ENCODE results near the gene DIDO1.
"Not testable (repeated sequence)": the region's sequence is repeated elsewhere in the genome, so short reads cannot be mapped to it uniquely, and the experiment has no call there.

The DIDO1 gene

DNA sequence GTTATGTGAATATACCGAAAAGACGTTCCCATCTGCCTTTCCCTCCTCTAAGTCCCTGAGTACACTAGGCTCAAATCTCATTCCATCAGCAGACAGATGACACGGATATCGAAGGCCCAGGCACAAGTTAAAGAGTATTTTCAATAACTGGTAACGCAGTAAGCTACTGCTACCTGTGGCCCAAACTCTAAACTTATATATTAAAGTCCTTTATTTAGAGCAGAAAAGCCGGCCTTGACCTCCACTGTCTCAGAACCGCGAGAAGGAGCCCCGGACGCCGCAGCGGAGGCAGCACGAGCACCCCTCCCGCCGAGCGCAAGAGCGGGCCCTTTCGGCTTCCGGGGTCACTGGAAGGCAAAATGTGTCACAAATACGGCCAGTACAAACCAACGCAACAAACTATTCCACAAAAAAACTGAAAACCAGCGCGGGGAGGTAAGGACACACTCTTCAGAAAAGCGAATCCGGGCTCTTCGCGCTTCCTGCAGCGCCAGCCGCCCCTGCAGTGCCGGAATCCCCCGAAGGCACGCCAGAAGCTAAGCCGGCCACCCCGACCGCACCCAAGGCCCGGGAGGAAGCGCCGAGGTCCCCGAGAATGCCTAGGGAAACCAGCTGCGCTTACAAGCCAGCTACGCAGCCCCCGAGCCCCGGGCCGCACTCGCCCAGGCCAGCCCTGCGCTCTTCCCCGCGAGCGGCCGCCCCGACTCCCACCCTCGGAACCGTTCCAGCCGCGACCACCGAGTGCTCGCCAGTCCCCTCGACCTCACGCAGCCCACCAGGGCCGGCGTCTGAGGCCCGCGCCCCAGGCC lies 681 bp downstream of the DIDO1 start:
- peak; percentile 45 for DNase-seq

DNA sequence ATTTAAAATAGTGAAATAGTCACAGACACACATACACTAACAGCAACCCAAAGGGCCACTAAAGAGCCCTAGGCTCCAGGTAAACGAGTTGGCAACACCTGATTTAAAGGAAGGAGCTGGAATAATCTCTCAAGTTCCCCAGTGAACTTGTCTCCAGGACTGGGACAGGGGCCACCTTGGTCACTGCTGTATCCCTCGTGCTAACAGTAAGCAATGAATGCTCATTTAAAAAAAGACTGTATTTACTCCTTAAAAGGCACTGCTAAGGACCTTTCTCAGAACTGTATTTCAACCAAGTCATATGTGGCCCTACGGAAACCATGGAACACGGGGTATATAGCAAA lies 1.3 kb downstream of the DIDO1 start:
- DNase-seq: no peak

DNA sequence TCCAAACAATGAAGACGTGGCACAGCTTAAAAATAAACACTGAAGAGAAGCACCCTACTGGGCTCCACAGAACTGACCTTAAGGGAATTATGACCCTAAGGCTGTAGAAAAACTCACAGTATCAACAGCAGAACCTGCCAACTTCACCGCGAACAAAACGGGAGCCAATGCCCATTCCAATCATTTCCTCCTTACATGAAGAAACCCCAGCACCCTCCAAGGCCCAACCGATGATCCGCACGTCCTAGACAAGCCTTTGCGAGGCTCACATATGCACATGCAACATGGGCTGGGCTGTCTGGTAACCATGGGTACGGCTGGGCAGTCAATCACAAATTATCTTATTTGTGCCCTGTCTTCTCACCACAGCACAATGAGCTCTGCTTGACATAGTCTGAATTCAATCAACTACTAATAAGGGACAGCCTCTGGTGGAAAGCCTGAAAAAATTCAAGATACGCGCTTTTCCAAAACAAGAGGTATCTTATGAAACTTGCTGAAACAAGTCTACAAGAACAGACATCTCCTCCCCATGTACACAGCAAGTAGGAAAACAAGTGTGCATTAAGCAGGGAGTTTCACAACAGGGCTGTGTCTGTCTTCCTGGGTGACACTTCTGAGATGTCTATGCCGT lies 1.7 kb downstream of the DIDO1 start:
- no peak for DNase-seq

DNA sequence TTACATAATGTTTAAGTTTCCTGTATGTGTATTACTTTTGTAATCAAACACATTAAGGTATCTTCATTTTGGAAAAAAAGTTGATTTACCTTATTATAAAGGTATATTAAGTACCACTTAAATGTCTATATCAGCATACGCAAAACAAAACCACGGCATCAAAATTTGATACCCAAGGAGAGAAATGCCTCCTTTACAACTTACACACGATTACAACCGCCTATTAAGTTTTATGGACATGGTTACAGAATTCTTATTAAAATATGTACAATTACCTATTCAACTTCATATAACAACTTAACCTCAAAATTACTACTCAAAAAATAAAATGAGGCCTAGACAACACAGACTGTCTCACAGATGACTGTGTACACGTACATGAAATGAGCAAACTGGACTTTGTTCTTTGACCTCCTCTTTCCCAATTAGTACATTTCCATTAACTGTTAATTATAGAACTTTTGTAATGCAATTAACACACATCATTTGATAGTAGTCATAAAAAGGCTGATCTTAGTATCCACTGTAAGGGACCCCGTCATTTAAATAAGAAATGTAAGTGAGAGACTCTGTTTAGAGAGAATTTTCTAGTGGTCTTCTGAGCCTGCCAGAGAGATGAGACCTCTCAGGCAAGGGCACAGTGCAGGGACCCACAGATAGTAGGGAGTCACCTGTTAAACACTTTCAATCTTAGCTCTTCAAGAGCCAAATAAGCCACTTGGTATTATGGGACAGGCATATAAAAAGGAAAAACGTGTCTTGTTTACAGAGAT lies 2.5 kb downstream of the DIDO1 start:
- no peak for DNase-seq

DNA sequence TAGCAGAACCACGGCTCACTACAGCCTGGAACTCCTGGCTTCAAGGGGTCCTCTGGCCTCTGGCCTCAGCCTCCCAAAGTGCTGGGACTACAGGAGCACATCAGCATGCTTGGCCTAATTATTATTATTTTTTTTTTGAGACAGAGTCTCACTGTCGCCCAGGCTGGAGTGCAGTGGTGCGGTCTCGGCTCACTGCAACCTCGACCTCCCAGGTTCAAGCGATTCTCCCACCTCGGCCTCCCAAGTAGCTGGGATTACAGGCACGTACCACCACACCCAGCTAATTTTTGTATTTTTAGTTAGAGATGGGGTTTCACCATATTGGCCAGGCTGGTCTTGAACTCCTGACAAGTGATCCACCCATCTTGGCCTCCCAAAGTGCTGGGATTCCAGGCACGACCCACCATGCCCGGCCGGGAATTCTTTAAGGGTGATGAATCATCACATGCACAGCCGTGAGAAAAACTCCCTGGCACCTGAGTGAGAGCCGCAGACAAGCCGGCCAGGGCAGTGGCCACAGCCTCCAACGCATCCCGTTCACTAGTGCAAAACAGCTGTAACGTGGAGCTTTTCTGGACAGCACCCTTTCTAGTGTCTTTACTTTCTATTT lies 3.1 kb downstream of the DIDO1 start:
- DNase-seq: not testable (repeated sequence)

DNA sequence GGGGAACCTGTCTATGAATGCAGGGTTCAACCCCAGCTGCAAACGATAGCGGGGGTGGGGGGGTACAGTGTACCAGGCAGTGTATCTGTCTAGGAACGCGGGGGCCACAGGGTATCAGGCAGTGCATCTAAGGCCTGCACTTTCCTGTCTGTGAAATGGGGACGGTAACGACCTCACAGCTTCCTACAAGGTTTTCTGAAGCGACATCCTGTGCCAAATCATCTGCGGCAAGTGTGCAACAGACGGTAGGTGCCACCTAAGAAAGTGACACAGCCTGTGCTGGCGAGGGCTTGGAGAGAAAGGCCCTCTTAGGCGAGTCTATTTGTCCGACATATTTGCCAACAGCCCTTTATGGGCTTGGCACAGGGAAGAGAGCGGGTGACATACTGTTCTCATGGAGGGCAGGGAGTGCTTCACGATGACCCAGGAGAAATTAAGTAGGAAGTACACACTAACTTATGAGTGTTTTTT lies 3.8 kb downstream of the DIDO1 start:
- no peak for DNase-seq

DNA sequence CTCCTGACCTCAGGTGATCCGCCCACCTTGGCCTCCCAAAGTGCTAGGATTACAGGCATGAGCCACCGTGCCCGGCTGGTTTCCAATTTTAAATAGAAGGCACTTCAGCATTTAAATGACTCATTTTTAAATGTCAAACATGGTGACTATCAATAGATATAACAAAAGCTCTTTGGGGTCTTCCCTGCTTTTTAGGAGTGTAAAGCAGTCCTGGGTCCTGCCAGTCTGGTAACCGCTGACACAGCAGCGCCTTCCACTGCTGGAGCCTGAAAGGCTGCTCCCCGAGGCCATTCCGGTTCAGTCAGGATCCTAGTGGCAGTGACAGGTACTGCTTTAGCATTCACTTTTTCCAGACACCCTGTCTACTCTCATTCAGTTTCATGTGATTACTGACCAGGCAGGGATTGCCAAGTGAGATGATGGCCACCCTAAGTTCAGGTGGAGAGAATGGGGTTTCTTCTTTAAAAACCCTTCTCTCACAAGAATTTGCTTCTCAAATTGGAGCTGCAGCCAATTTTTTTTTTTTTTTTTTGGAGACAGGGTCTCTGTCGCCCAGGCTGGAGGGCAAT lies 5.1 kb downstream of the DIDO1 start:
- DNase-seq: peak; percentile 45

DNA sequence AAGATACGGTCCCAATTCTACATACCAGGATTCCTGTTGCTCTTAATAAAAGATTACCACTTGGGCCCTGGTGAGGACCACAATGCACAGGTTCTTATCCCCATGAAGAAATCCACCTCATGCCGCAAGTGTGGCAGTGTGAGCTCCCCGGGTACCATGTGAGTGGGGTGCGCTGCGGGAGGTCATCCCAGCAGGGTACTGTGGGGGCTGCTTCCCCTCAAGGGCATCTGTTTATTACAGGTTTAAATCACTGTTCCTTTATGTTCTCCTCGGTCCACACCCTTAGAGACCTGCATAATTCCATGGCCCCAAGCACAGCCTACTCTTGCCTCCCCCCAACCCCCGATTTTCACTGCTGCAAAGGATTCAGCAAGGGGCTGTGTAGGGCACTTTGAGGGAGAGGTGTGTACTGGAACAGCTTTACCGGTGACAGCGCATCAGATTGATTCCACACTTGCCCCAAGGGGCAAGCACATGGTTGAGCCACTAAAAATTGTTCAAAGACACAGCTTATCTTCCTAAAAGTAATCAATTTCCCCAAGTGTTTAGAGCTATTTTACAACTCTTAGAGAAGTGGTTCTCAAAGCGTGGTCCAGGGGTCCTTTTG lies 6.2 kb downstream of the DIDO1 start:
- no peak for DNase-seq

DNA sequence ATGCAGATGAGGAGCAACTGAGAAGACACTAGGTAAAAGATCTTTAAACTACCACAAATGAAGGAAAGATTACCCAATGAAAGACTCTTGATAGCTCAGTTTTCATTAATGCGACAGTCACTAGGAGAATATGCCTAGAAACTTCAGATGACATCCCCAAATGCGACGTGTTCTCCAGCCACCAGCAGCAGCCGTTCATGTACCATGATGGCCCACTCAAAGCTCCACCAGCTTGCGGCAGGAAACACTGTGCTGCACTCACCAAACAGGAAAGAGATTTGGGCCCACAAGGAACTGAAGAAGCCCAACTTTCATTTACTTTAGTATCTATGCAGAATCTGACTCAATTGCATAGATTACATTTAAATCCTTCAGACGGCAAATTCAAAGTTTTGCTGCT lies 7.5 kb downstream of the DIDO1 start:
- no peak for DNase-seq

DNA sequence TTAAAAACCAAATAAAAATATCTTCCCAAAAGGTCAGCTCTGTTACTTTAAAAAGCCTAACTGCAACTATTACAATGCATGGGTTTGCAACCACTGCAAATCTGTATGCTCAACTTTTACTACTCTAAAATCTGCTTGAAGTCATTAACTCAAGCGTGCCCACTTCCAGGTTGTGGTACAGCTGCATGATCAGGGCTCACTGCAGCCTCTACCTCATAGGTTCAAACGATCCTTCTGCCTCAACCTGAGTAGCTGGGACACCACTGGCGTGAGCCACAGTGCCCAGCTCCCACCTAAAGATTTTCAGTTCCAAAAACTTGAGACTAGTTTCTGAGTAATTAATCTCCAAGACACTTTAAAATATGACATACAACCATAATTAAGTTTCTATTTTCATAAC lies 8.2 kb downstream of the DIDO1 start:
- DNase-seq: no peak

DNA sequence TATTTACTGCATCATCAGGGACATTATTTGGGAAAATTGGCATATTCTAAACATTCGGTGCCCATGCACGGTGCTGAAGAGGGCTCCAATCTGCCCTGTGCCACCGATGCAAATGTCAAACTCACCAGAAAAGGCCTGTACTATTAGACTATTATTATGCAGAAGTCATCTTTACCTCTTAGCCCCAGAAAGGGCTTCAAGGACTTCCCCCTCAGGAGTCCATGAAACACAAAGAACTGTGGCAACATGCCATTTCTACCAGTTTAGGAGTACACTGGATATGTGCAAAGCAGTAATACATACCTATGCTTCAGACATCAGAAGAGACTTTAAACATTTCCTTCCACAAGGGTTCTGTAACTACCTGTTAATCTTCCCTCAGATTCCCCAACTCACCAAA lies 8.6 kb downstream of the DIDO1 start:
- no peak for DNase-seq

DNA sequence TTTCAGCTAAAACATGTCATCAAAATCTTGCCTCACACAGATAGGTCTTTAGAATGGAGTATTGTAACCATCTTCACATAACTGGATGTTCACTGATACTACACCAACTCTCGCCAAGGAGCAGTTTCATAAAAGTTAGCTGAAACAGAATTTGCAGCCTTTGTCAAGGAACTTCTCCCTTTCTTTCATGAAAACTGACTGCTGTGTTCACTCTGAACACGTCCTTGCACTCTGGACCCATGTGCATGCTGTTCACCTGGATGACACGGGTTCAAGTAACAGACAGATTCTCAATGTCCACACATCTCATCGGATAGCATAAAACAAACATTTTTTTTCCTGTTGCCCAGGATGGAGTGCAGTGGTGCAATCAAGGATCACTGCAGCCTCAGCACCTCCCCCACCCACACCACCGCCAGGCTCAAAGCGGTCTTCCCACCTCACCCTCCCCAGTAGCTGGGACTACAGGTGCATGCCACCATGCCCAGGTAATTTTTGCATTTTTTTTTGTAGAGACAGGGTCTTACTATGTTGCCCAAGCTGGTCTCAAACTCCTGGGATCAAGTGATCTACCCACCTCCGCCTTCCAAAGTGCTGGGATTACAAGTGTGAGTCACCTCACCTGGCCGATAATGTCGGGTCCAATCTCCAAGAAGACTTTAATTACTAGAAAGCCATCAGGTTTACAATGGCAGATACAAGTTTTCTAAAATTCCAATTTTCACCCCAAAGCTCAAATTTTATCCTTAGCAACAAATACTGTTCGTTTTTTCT lies 9.4 kb downstream of the DIDO1 start:
- DNase-seq: no peak

DNA sequence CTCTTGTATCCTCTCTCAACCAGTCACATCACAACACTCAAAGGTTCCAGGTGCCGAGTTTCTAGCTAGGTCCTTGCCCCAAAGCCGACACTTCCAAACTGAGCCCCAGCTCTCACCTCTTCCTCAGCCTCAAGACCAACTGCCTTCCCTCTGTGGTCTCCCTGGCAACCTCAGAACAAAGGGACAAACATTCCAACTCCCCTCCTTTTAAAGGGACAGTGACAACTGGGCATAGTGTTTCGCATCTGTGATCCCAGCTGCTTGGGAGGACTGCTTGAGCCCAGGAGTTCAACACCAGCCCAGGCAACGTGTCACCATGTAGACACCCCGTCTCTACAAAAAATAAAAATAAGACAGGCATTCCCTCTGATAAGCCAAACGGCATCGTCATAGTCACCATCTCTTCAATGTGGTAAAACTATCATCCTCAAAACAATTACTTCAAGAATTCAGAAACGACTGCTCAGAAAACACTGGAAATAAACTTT lies 11.3 kb downstream of the DIDO1 start:
- DNase-seq: peak; percentile 58

DNA sequence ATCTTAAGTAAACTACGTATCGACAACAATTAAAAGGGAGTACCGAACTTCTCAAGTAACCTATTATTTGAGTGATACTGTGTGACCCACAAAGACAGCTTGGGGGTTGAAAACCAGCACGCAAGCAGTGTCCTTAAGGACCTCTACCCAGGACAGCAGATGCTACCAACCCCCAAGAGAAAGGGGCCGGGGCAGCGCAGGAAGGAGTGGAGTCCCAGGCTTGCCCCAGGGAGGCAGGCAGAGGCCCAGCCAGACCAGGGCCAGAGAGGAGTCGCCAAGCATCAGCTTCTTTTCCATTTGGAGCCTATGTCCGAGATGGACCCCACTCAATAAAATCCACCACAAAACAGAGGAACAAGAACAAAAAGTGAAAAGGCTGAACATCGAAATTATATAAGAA lies 11.9 kb downstream of the DIDO1 start:
- DNase-seq: no peak

DNA sequence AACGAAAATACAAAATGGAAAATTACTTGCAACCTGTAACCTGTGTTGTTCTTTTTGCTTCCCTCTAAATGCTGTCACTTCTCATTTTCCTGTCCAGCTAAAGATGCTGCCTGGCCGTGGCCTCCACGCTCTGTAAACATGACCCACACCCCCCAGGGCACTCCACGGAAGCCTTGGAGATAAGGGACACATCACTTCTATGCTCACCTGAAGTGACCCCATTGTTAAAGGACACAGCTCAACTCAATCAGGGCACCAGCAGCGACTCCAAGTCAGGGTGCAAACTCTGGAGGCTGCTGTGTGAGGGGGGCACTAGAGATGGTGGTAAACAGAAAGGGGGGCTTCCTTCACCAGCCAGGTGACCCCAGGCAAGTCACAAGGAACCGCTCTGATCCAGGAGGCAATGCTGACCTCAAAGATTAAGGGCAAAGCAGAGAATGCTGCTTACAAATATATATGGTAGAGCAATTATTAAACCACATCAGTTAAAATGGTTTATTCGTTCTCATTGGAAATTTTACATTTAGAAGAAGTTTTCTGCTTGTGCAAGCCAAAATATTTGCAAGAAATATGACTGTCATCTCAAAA lies 13.2 kb downstream of the DIDO1 start:
- DNase-seq: no peak

DNA sequence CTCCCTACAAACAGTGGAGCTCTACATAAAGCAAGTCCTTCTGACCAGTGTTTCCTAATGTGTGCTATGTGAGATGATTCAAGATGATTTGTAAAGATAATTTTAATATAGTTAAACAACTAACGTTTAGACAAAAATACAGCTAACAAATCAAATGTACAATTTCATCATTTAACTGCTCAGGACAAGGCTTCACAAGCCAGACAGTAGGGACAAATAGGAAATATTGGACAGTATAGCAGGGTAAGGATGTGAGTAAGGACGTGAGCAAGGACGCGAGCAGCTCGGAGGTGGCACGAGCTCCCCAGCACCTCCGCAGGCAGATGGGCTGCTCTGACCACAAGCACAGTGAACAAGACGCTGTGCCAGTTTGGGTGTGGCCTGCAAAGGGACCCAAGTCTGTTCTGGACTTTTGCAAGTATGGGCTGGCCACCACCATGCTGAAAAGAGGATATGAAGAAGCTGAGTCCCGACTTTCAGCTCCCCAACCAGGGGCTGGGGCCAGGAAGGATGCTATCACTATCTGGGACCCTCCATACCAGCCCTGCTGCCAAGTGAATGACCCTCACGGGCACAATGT lies 14.5 kb downstream of the DIDO1 start:
- no peak for DNase-seq

DNA sequence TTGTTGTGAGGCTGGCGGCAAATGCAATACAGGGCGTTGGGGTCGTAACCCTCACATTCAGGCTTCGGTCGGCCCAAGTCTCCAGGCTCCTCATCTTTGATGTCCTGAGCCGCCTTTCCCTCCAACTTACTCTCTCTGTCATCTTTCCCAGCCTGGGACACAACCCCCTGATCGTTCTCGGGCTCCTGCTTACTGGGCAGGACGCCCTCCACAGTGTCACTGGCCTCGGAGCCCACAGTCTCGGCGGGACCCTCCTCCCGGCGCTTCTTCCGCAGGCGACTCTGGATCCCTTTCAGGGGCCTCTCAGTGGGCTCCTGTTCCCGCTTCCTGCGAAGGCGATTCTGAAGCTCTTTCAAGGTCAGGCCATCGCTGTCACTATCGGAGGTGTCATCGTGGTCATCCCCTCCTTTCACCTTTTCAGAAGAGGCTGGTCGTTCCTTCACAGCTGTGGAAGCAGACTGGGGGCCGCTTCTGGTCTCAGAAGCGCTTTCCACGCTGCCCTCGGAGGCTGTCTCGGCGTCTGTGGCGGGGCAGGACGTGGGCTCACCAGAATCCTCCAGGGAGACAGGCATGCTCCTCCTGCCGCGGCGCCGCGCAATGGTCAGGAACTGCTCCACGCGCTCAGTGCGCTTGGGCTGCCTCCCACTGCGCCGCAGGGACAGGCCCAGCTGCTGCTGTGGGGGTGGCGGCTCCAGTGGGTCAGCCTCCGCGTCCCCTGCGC lies 15.4 kb downstream of the DIDO1 start:
- DNase-seq: no peak

DNA sequence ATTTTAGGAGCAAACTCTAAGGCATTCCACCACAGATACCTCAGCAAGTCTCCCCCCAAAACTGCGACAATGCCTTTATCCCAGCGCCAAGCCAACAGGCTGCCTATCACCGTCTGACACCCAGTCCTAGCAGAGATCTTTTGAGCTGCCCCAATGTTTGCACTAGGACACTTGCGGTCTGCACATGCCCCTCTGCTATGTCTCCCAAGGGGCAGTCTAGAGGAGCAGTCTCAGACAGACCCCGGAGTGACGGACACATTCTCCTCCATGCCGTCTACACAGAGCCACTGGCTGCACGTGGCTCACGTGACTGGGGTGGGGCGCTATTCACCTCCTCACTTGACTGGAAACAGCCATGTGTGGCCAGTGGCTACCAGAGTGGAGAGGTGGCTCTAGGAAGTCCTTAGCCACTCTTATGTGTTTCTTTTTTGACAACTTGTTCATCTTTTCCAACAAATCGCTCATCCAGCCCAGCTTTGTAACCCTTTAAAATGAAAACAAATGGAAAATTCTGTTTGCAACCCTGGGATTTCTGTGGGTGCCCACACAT lies 16.0 kb downstream of the DIDO1 start:
- DNase-seq: no peak

DNA sequence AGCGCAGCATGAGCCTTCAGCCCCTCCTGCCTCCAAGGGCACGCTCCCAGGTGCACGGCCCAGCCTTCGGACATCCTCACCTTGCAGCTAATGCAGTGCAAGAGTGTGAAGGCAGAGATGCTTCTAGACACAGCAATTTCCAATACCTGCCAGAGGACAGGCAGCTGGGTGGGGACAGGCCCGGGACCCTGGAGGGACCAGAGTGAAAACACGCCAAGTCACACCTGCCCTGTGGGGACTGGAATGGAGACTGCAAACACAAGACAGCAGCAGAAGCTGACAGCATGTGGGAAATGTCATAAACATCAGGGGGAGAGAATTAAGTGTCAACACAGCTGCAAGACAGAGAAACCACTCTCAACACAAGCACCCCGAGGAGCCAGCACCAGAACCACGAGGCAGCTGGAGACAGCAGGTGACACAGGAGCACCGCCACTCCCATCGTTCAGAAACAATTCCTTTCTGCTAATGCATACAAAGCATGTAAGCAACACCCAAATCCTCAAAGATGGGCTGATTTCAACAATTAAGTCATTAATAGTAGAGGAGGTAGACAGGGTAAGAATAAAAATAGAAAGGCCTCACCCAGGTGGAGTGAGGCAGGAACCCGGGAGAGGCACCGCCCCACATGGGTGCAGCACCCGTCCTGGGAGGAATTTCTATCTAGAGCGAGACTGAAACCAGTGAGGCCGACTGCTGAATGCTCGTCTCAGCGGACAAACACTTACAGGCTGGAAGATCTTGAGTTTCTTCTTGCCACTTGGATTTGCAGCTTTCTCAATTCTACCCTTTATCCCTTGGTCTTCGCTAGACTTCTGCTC lies 17.1 kb downstream of the DIDO1 start:
- DNase-seq: no peak

Data from femur (tissue), 1 donor.